Transverse colon (tissue), 4 donors: ENCODE measurements around the gene EPHA8. TPM values are rescaled to one million over a fixed set of nuclear protein-coding genes. Genes with fewer than 3 reads are reported as not detected.

Experiments used
- DNase-seq: peaks from one replicate; pipeline ENCODE4 v3.0.0-alpha.2; 2019
- H3K27ac ChIP-seq, 4 donors: fragments of 200-600 bp; sonication (generic); 2 replicates each; pipeline ENCODE4 v1.5.1; 2016 to 2018; ENCODE audit warnings: inconsistent platforms in 4 of 4
- H3K27me3 ChIP-seq: fragments of 200-600 bp; sonication (generic); 2 replicates; pipeline ENCODE4 v1.5.1; 2017; ENCODE audit warnings: inconsistent platforms
- H3K36me3 ChIP-seq, 4 donors: fragments of 200-600 bp; sonication (generic); 2 replicates each; pipeline ENCODE4 v1.5.1; 2017 to 2019; ENCODE audit warnings: inconsistent platforms in 4 of 4
- H3K4me1 ChIP-seq, 4 donors: fragments of 200-600 bp; sonication (generic); 2 replicates each; pipeline ENCODE4 v1.5.1; 2017 to 2020; ENCODE audit warnings: inconsistent platforms in 4 of 4
- H3K4me3 ChIP-seq, 4 donors: fragments of 200-600 bp; sonication (generic); 1 replicate in 1 of 4; 2 replicates in 3 of 4; pipeline versions ENCODE4 v1.5.1 to v1.6.1; 2017 to 2019; ENCODE audit warnings: inconsistent platforms in 4 of 4
- H3K9me3 ChIP-seq, 2 donors: fragments of 200-600 bp; sonication (generic); 2 replicates each; pipeline ENCODE4 v1.5.1; 2017 to 2019; ENCODE audit warnings: inconsistent platforms in 2 of 2
- CTCF ChIP-seq, 5 experiments: fragments of 200-600 bp in 3 of 5; fragments of 450-650 bp in 2 of 5; sonication (generic) in 3 of 5; IDR thresholded peaks; 1 replicate in 2 of 5; 2 replicates in 3 of 5; pipeline ENCODE4 v1.5.1; 2016 to 2017; ENCODE audit warnings: antibody characterized with exemption in 5 of 5, inconsistent platforms in 3 of 5, mild to moderate bottlenecking in 2 of 5, moderate library complexity in 1 of 5
- EP300 ChIP-seq: sonication (generic); formaldehyde crosslinking; IDR thresholded peaks from one replicate; pipeline ENCODE4 v1.6.1; 2017; ENCODE audit warnings: antibody characterized with exemption, low read depth
- POLR2A ChIP-seq: fragments of 450-650 bp; IDR thresholded peaks from one replicate; pipeline ENCODE4 v1.6.1; 2016; ENCODE audit warnings: antibody characterized with exemption, mild to moderate bottlenecking, moderate library complexity
- POLR2AphosphoS5 ChIP-seq, 3 donors: sonication (generic); formaldehyde crosslinking; IDR thresholded peaks; one replicate each; pipeline ENCODE4 v1.6.1; 2016; ENCODE audit warnings: antibody characterized with exemption in 3 of 3
- WGBS, 2 donors: methylation state at CpG; one replicate each; pipeline ENCODE4 v1.1.5; 2018; ENCODE audit warnings: low coverage in 1 of 2; 5-methylcytosine and 5-hydroxymethylcytosine counted together
- in situ Hi-C, 4 donors: fragments of 200-750 bp; cut with MboI; loops; one replicate each; pipeline versions ENCODE4 v1.15.0 to v1.15.1; 2017; ENCODE audit warnings: low sequenced_read_pairs in 3 of 4, low pct_ligation_motif_present in 1 of 4, low pct_unique_long_range_greater_than_20kb in 1 of 4
- intact Hi-C: fragments of 100-400 bp; cut with DNase I; formaldehyde crosslinking; loops from one replicate; pipeline ENCODE4 v1.15.1; 2023; ENCODE audit warnings: low total_unique reads
- total RNA-seq, 4 donors: library from RNA; depleted of rRNA; stranded (reverse); fragments of >200 nt; gene quantifications; one replicate each; pipeline ENCODE4 v1.1.0, GENCODE V29; 2016

Gene EPHA8
- total RNA-seq, 4 donors from 2014 or later: not detected

GRCh38 chr1:22526677-22527076, 36.6 kb upstream of the EPHA8 start:
- Histone ChIP-seq H3K9me3 (no peaks in the 10 kb centered on the region), H3K4me1 (peaks cover 0 to 17% (median 8%) of the 10 kb centered on the region in 4 donors), H3K4me3 (no peak overlapping the region), H3K36me3 (peaks cover 0 to 36% (median 12%) of the 10 kb centered on the region in 4 donors), H3K27ac (no peak overlapping the region), H3K27me3 (no peaks in the 10 kb centered on the region)
- intact Hi-C loops: no loop called here
- WGBS, 2 donors: 94% methylated on average over 5 of the region's 5 CpGs; no CpG with 5 or more reads in 1 of the 2 donors
- DNase-seq: no peak
- in situ Hi-C loops: no loop called here
- TF ChIP-seq POLR2AphosphoS5 (IDR thresholded peaks at IDR 0.05) (no peak), POLR2A (no peak), CTCF (IDR thresholded peaks at IDR 0.05) (no peak), EP300 (no peak)

- in situ Hi-C loops: no loop called here
- Histone ChIP-seq H3K4me3 (no peak overlapping the region), H3K9me3 (no peaks in the 10 kb centered on the region), H3K27ac (no peak overlapping the region), H3K4me1 (peaks cover 0 to 17% (median 9%) of the 10 kb centered on the region in 4 donors), H3K36me3 (peaks cover 0 to 36% (median 11%) of the 10 kb centered on the region in 4 donors), H3K27me3 (no peaks in the 10 kb centered on the region)
- WGBS, 2 donors: 90% methylated on average over 2 to 7 of the region's 7 CpGs
- intact Hi-C loops: no loop called here
- no peak for DNase-seq
- TF ChIP-seq POLR2A (no peak), POLR2AphosphoS5 (IDR thresholded peaks at IDR 0.05) (no peak)
Measured at GRCh38 chr1:22527122-22527521, 36.2 kb upstream of the EPHA8 start.

- no peak for DNase-seq
- no peak overlapping the region for H3K27ac ChIP-seq
- WGBS, 2 donors: 88 to 90% methylated on average over 4 to 15 of the region's 15 CpGs
- H3K36me3 ChIP-seq: peaks cover 0 to 36% (median 8%) of the 10 kb centered on the region in 4 donors
- in situ Hi-C loops: no loop called here
- no peak overlapping the region for H3K4me3 ChIP-seq
- peaks cover 0 to 17% (median 9%) of the 10 kb centered on the region in 4 donors for H3K4me1 ChIP-seq
- no peaks in the 10 kb centered on the region for H3K9me3 ChIP-seq
- H3K27me3 ChIP-seq: no peaks in the 10 kb centered on the region
- TF ChIP-seq CTCF (IDR thresholded peaks at IDR 0.05) (no peak), POLR2A (no peak), POLR2AphosphoS5 (IDR thresholded peaks at IDR 0.05) (no peak), EP300 (no peak)
- intact Hi-C loops: no loop called here
Measured at GRCh38 chr1:22527555-22528296, 35.6 kb upstream of the EPHA8 start.

GRCh38 chr1:22528451-22528850, 34.8 kb upstream of the EPHA8 start:
- WGBS, 2 donors: 80 to 95% methylated on average over 2 to 7 of the region's 7 CpGs
- intact Hi-C loops: no loop called here
- no peaks in the 10 kb centered on the region for H3K9me3 ChIP-seq

More at GRCh38 chr1:22528451-22528850, 34.8 kb upstream of the EPHA8 start:
- no peaks in the 10 kb centered on the region for H3K27me3 ChIP-seq
- H3K36me3 ChIP-seq: peaks cover 0 to 36% (median 8%) of the 10 kb centered on the region in 4 donors
- H3K4me1 ChIP-seq: peaks cover 0 to 17% (median 9%) of the 10 kb centered on the region in 4 donors
- in situ Hi-C loops: no loop called here
- H3K27ac ChIP-seq: no peak overlapping the region
- TF ChIP-seq POLR2AphosphoS5 (IDR thresholded peaks at IDR 0.05) (no peak), EP300 (no peak), POLR2A (no peak), CTCF (IDR thresholded peaks at IDR 0.05) (no peak)
- DNase-seq: no peak
- no peak overlapping the region for H3K4me3 ChIP-seq
